ENCODE measurements around the gene NPBWR2. TPM values are rescaled to one million over a fixed set of nuclear protein-coding genes. Genes with fewer than 3 reads are reported as not detected.
A peak's percentile ranks its signal among the peaks of the same experiment; 100 is the strongest.

NPBWR2 gene
- total RNA-seq, 4 donors from 2014 or later, result not detected

DNA sequence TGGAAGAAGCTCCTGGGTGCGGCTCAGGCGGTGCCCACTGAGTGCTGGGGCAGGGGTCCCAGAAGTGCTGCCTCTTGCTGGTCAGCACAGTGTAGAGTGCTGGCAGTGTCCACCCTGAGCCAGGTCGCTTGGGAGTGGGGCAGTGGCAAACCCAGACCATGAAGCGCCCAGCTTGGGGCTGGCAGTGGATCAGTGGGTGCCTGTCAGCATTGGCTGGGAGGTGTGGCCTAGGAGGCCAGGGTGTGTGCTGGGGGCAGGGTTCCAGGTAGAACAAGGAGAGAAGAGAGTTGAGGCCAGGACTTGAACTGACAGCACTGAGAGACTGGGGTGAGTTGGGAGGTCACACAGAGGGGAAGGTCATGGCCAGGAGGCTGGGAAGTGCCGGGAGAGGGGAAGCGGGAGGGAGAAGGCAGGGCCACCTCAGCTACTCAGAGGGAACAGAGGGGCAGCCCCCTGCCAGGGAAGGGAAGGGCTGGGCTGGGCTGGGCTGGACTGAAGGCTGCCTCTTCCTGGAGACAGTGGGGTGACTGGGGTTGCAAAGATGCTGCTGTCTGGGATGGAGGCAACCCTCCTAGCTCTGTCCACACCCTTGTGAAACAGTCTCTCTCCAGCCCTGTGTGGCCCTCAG, 40.2 kb downstream of the NPBWR2 start:
- DNase-seq (ENCODE audit: low spot score in 2 of 2), result no peak
- TF ChIP-seq, protein P1, sequence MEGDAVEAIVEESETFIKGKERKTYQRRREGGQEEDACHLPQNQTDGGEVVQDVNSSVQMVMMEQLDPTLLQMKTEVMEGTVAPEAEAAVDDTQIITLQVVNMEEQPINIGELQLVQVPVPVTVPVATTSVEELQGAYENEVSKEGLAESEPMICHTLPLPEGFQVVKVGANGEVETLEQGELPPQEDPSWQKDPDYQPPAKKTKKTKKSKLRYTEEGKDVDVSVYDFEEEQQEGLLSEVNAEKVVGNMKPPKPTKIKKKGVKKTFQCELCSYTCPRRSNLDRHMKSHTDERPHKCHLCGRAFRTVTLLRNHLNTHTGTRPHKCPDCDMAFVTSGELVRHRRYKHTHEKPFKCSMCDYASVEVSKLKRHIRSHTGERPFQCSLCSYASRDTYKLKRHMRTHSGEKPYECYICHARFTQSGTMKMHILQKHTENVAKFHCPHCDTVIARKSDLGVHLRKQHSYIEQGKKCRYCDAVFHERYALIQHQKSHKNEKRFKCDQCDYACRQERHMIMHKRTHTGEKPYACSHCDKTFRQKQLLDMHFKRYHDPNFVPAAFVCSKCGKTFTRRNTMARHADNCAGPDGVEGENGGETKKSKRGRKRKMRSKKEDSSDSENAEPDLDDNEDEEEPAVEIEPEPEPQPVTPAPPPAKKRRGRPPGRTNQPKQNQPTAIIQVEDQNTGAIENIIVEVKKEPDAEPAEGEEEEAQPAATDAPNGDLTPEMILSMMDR (IDR thresholded peaks at IDR 0.05), result no peak
- no peak for TF ChIP-seq POLR2A (IDR thresholded peaks at IDR 0.05)
- intact Hi-C loops (cut with DNase I; ENCODE audit: low total_unique reads), result no loop called here
- no peak overlapping the region for H3K4me3 ChIP-seq (ENCODE audit: low read depth, poor library complexity, severe bottlenecking)
- WGBS, 2 donors, result 76 to 81% methylated on average over 6 of the region's 6 CpGs

DNA sequence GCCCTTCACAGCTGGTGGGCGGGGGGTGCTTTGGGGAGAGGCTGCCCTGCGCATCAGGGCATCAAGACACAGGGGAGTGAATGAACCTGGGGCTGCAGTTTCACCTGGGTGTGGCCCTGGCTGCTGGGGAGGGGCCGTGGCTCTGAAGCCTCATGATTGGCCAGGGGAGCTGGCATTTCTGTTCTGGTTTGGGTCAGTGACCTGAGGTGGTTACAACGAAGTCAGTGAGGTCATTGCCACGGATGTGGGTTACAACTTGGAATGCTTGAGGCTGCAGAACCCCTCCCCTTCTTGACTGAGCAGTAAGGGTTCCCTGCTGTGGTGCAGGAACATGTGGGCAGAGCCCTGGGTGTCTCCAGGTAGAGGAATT, 41.4 kb downstream of the NPBWR2 start:
- intact Hi-C loops (cut with DNase I; ENCODE audit: low total_unique reads), result no loop called here
- 44 to 46% methylated on average over 5 of the region's 5 CpGs for WGBS, 2 donors
- H3K4me3 ChIP-seq (ENCODE audit: low read depth, poor library complexity, severe bottlenecking), result no peak overlapping the region
- TF ChIP-seq POLR2A (IDR thresholded peaks at IDR 0.05), result no peak
- no peak for DNase-seq (ENCODE audit: low spot score in 2 of 2)

DNA sequence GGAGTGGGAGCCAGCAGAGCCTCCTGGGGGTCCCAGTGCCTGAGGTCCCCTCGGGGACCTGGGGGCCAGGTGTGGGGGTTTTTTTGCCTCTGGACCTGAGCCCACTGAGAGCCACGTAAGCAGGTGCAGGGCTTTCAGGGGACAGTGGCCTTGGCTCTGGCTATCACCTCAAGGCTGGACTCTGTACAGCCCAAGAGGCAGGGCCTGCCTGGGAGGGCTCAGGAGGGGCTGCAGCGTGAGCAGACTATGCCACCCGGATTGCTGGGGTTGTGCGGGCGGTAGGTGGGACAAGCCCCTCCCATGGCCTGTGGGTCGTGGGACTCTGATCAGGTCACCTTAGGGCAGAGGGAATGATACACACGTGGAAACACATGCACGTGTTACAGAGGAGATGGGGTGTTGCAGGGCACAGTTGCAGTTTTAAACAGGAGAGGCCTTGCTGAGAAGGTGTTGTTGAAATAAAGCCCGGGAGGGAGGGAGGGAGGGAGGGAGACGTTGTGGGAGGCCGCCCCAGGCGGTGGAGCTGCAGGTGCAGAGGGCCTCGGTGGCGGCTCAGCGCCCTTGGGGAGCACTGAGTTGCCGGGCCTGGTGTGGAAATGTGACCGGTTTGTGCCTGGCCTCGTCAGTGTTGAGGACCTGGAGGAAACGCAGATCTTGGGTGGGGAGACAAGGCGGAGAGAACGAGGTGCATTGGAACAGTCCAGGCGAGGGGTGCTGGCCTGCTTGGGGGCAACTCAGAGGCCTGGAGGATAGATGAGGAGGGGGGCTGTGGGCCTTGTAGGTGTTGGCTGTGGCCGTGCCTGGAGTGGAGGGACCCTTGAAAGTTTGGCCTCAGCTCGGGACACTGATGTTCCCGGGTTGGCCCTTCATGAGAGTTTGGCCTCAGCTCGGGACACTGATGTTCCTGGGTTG, 42.0 kb downstream of the NPBWR2 start:
- TF ChIP-seq POLR2A (IDR thresholded peaks at IDR 0.05), result no peak
- TF ChIP-seq, protein P1 (IDR thresholded peaks at IDR 0.05), result no peak
- H3K4me3 ChIP-seq (ENCODE audit: low read depth, poor library complexity, severe bottlenecking), result no peak overlapping the region
- no peak for DNase-seq (ENCODE audit: low spot score in 2 of 2)
- 49 to 51% methylated on average over 25 to 27 of the region's 27 CpGs for WGBS, 2 donors
- intact Hi-C loops (cut with DNase I; ENCODE audit: low total_unique reads), result no loop called here

GRCh38 chr20:64064145-64064698, 43.1 kb downstream of the NPBWR2 start:
- intact Hi-C loops (cut with DNase I; ENCODE audit: low total_unique reads), result no loop called here
- no peak overlapping the region for H3K4me3 ChIP-seq (ENCODE audit: low read depth, poor library complexity, severe bottlenecking)
- 31% methylated on average over 12 of the region's 12 CpGs for WGBS, 2 donors
- no peak for DNase-seq (ENCODE audit: low spot score in 2 of 2)
- no peak for TF ChIP-seq POLR2A (IDR thresholded peaks at IDR 0.05)
- TF ChIP-seq, protein P1 (IDR thresholded peaks at IDR 0.05), result no peak

DNA sequence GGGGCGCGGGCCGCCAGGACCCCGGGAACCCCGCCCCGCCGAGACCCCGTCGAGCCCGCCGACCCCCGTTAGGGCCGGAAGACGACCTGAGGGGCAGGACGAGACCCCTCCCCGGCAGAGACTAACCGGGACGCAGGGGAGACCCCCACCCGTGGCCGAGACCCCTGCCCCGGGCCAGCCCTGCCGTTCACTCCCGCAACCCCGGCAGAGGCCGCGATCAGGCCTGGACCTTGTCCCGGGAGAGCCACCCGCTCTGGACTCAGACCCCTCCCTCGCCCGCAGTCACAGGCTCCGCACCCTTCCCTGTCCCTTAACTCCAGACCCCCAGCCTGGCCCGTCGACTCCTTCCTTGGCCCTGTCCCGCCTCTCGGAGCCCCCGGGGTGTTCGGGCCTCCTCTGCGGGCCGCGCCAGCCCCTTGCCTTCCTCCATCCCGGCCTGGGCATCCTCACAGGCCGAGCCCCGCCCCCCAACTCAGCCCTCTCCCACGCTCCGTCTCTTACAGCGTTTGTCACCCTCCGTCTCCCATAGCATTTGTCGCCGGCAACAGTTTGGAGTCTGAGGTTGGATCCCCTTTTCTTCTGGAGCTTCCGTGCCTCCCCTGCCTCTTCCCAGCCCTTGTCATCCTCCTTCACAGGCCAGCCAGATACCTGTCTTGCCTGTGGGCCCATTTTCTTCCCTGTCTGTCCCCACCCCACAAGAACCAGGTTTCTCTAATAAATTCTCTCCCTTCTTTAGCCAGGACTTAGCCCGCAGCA, 43.8 kb downstream of the NPBWR2 start:
- peak overlapping the region; percentile 61 for H3K4me3 ChIP-seq (ENCODE audit: low read depth, poor library complexity, severe bottlenecking)
- DNase-seq (ENCODE audit: low spot score in 2 of 2), result no peak
- WGBS, 2 donors, result 1 to 2% methylated on average over 32 to 44 of the region's 51 CpGs
- intact Hi-C loops (cut with DNase I; ENCODE audit: low total_unique reads), result no loop called here
- TF ChIP-seq, protein P1 (IDR thresholded peaks at IDR 0.05), result no peak
- no peak for TF ChIP-seq POLR2A (IDR thresholded peaks at IDR 0.05)

Measured in lower leg skin (tissue), 4 donors.